Esophagus muscularis mucosa (tissue), 4 donors: Measurements from ENCODE around the gene MT1B. TPM values are rescaled to one million over a fixed set of nuclear protein-coding genes. Genes with fewer than 3 reads are reported as not detected.
A peak's percentile ranks its signal among the peaks of the same experiment; 100 is the strongest.

Experiments used
- DNase-seq: peaks from one replicate; pipeline ENCODE4 v3.0.0-alpha.2; 2017; ENCODE audit errors: extremely low spot score
- H3K27ac ChIP-seq, 4 donors: fragments of 200-600 bp; sonication (generic); replicated peaks in 1 of 4; 1 replicate in 3 of 4; 2 replicates in 1 of 4; pipeline ENCODE4 v1.5.1; 2016 to 2019; ENCODE audit warnings: mild to moderate bottlenecking in 1 of 4
- H3K27me3 ChIP-seq, 4 donors: fragments of 200-600 bp; sonication (generic); one replicate each; pipeline versions ENCODE4 v1.5.1 to v1.6.0; 2016 to 2019
- H3K36me3 ChIP-seq, 4 donors: fragments of 200-600 bp; sonication (generic); one replicate each; pipeline ENCODE4 v1.5.1; 2016 to 2019
- H3K4me1 ChIP-seq, 4 donors: fragments of 200-600 bp; sonication (generic); one replicate each; pipeline ENCODE4 v1.5.1; 2016 to 2019
- H3K4me3 ChIP-seq, 4 donors: fragments of 200-600 bp; sonication (generic); 1 replicate in 2 of 4; 2 replicates in 2 of 4; pipeline ENCODE4 v1.5.1; 2016 to 2019; ENCODE audit warnings: mild to moderate bottlenecking in 4 of 4, moderate library complexity in 1 of 4
- H3K9me3 ChIP-seq, 4 donors: fragments of 200-600 bp; sonication (generic); 1 replicate in 3 of 4; 2 replicates in 1 of 4; pipeline ENCODE4 v1.5.1; 2016 to 2019
- CTCF ChIP-seq, 3 experiments: fragments of 200-600 bp in 2 of 3; fragments of 450-650 bp in 1 of 3; sonication (generic) in 2 of 3; IDR thresholded peaks; one replicate each; pipeline ENCODE4 v1.5.1; 2017 to 2019; ENCODE audit warnings: antibody characterized with exemption in 3 of 3, mild to moderate bottlenecking in 2 of 3, moderate library complexity in 1 of 3
- EP300 ChIP-seq: sonication (generic); formaldehyde crosslinking; IDR thresholded peaks from one replicate; pipeline ENCODE4 v1.6.1; 2017; ENCODE audit warnings: antibody characterized with exemption
- POLR2A ChIP-seq: fragments of 450-650 bp; IDR thresholded peaks from one replicate; pipeline ENCODE4 v1.6.1; 2017; ENCODE audit warnings: antibody characterized with exemption, moderate library complexity, mild to moderate bottlenecking, low read depth
- POLR2AphosphoS5 ChIP-seq, 2 donors: sonication (generic); formaldehyde crosslinking; IDR thresholded peaks; one replicate each; pipeline ENCODE4 v1.6.1; 2017; ENCODE audit warnings: antibody characterized with exemption in 2 of 2
- WGBS: methylation state at CpG from one replicate; pipeline ENCODE4 v1.1.5; 2018; 5-methylcytosine and 5-hydroxymethylcytosine counted together
- intact Hi-C: fragments of 100-400 bp; cut with DNase I; formaldehyde crosslinking; loops from one replicate; pipeline ENCODE4 v1.15.1; 2023
- total RNA-seq, 4 donors: library from RNA; depleted of rRNA; stranded (reverse); fragments of >200 nt; gene quantifications; one replicate each; pipeline versions ENCODE4 v1.1.0 to v1.2.1, GENCODE V29; 2016

The MT1B gene
- total RNA-seq, 4 donors from 2014 or later: not detected

GRCh38 chr16:56635441-56635967 lies 16.2 kb upstream of the MT1B start:
- Histone ChIP-seq H3K4me3 (peak overlapping the region; percentile 22 to 66 (median 46)), H3K27me3 (peaks cover 0 to 83% (median 20%) of the 10 kb centered on the region in 4 donors), H3K4me1 (peaks cover 18 to 61% (median 52%) of the 10 kb centered on the region in 4 donors), H3K9me3 (no peaks in the 10 kb centered on the region), H3K27ac (no peak overlapping the region), H3K36me3 (no peaks in the 10 kb centered on the region)
- intact Hi-C loops: loop anchor here (5.0 kb wide), 1 partner anchor 47 kb away; the partner anchor contains the start of gene MT1X
- TF ChIP-seq POLR2A: no peak
- no peak for TF ChIP-seq EP300
- no peak for TF ChIP-seq POLR2AphosphoS5 (IDR thresholded peaks at IDR 0.05)
- TF ChIP-seq CTCF (IDR thresholded peaks at IDR 0.05): no peak
- DNase-seq: no peak
- 29% methylated on average over 15 of the region's 40 CpGs for WGBS

DNA sequence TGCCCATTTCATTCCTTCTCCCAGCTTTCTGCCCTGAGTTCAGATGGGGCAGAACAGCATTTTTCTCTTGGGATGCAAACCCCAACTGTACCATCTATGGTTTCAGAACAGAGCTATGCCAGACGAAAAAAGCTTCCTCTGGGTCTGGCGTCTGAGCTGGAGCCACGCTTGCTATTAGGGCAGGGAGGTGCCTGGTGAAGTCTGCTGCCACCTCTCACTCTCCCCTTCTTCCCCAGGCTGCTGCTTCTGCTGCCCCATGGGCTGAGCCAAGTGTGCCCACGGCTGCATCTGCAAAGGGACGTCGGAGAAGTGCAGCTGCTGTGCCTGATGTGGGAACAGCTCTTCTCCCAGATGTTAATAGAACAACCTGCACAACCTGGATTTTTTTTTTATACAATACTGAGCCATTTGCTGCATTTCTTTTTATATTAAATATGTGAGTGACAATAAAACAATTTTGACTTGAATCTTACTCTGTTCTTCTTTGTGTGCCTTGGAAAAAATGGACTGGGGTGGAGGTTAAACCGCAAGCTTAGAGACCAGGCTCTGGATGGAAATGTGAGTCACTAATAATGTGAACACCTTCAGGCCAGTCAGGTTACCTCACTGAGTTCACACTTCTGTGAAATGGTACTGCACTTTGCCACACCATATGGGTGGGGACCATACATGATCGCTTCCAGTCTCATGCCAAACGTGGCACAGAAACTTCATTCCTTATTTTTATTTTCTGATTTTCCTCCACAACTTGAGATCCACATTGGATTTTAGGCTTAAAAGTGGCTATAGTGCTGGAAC lies 14.9 kb upstream of the MT1B start:
- Histone ChIP-seq H3K27ac (peak overlapping the region in 1 of 4 donors; percentile 70), H3K27me3 (peaks cover 0 to 96% (median 20%) of the 10 kb centered on the region in 4 donors), H3K4me1 (peaks cover 18 to 58% (median 50%) of the 10 kb centered on the region in 4 donors), H3K36me3 (no peaks in the 10 kb centered on the region), H3K4me3 (no peak overlapping the region), H3K9me3 (no peaks in the 10 kb centered on the region)
- no peak for DNase-seq
- WGBS: 70% methylated on average over 8 of the region's 9 CpGs
- intact Hi-C loops: loop anchor here (5.0 kb wide), 1 partner anchor 45 kb away; the partner anchor contains the start of gene MT1X
- TF ChIP-seq POLR2A (no peak), CTCF (IDR thresholded peaks at IDR 0.05) (no peak), EP300 (no peak), POLR2AphosphoS5 (IDR thresholded peaks at IDR 0.05) (no peak)

- intact Hi-C loops: loop anchor here (5.0 kb wide), 1 partner anchor 44 kb away; the partner anchor contains the start of gene MT1X
- peak within 1 kb of the TSS; percentile 48 to 70 (median 64) for H3K27ac ChIP-seq
- 22% methylated on average over 57 of the region's 68 CpGs for WGBS
Observed at GRCh38 chr16:56637814-56638750, 13.6 kb upstream of the MT1B start, which contains the start of gene MT1A. Gene MT1A, plus strand, starts transcription at chr16:56638666. Its CDS starts 73 bp downstream, at chr16:56638739.

More at GRCh38 chr16:56637814-56638750, 13.6 kb upstream of the MT1B start, which contains the start of gene MT1A:
- no peaks in the 10 kb centered on the region for H3K36me3 ChIP-seq
- TF ChIP-seq POLR2AphosphoS5 (IDR thresholded peaks at IDR 0.05): peak; percentile 82 to 89
- no peak for TF ChIP-seq CTCF (IDR thresholded peaks at IDR 0.05)
- peak; percentile 48 for TF ChIP-seq POLR2A
- peak; percentile 72 for TF ChIP-seq EP300
- no peaks in the 10 kb centered on the region for H3K9me3 ChIP-seq
- DNase-seq: no peak
- peak within 1 kb of the TSS; percentile 51 to 61 (median 56) for H3K4me3 ChIP-seq
- H3K27me3 ChIP-seq: peaks cover 0 to 98% (median 20%) of the 10 kb centered on the region in 4 donors
- H3K4me1 ChIP-seq: peaks cover 18 to 50% (median 41%) of the 10 kb centered on the region in 4 donors
